Activated CD8-positive, alpha-beta memory T cell treated with anti-CD3 and anti-CD28 coated beads for 4 hours (primary cell): ENCODE measurements around the gene CATSPER3.

Source experiments
- DNase-seq, 2 donors: peaks; one replicate each; pipeline ENCODE4 v3.0.0-alpha.2; 2020; ENCODE audit warnings: low read depth in 2 of 2

Gene CATSPER3

GRCh38 chr5:135041145-135041587 is 73.5 kb downstream of the CATSPER3 start:
- no peak for DNase-seq

GRCh38 chr5:135041726-135042125 is 74.0 kb downstream of the CATSPER3 start:
- no peak for DNase-seq

- DNase-seq = no peak
Observed at GRCh38 chr5:135042595-135042994, 74.9 kb downstream of the CATSPER3 start.

GRCh38 chr5:135045488-135045887 is 77.8 kb downstream of the CATSPER3 start:
- DNase-seq = no peak

GRCh38 chr5:135046661-135047346 is 79.1 kb downstream of the CATSPER3 start:
- no peak for DNase-seq

GRCh38 chr5:135047347-135047695 is 79.6 kb downstream of the CATSPER3 start:
- DNase-seq = no peak

GRCh38 chr5:135048286-135048685 is 80.6 kb downstream of the CATSPER3 start:
- DNase-seq = no peak

- no peak for DNase-seq
Observed at GRCh38 chr5:135048930-135049329, 81.2 kb downstream of the CATSPER3 start.

GRCh38 chr5:135050244-135050767 is 82.6 kb downstream of the CATSPER3 start:
- no peak for DNase-seq

- DNase-seq = no peak
Observed at GRCh38 chr5:135051399-135051798, 83.7 kb downstream of the CATSPER3 start.

GRCh38 chr5:135051872-135052271 is 84.2 kb downstream of the CATSPER3 start:
- no peak for DNase-seq

GRCh38 chr5:135052511-135053145 is 84.9 kb downstream of the CATSPER3 start:
- no peak for DNase-seq

- no peak for DNase-seq
Observed at GRCh38 chr5:135053278-135053677, 85.6 kb downstream of the CATSPER3 start.

- no peak for DNase-seq
Observed at GRCh38 chr5:135053989-135054388, 86.3 kb downstream of the CATSPER3 start.

GRCh38 chr5:135054546-135054945 is 86.8 kb downstream of the CATSPER3 start:
- DNase-seq = no peak

GRCh38 chr5:135055396-135055795 is 87.7 kb downstream of the CATSPER3 start:
- no peak for DNase-seq

- DNase-seq = no peak
Observed at GRCh38 chr5:135056316-135057030, 88.8 kb downstream of the CATSPER3 start.

- no peak for DNase-seq
Observed at GRCh38 chr5:135057233-135057632, 89.5 kb downstream of the CATSPER3 start.

- no peak for DNase-seq
Observed at GRCh38 chr5:135058331-135058732, 90.6 kb downstream of the CATSPER3 start.

GRCh38 chr5:135059000-135059923 is 91.6 kb downstream of the CATSPER3 start:
- no peak for DNase-seq

GRCh38 chr5:135060021-135060420 is 92.3 kb downstream of the CATSPER3 start:
- no peak for DNase-seq

GRCh38 chr5:135061001-135061400 is 93.3 kb downstream of the CATSPER3 start:
- DNase-seq = no peak
